ENCODE data around the gene SOWAHA.
"Not testable (repeated sequence)": the region's sequence is repeated elsewhere in the genome, so short reads cannot be mapped to it uniquely, and the experiment has no call there.

Gene SOWAHA

DNA sequence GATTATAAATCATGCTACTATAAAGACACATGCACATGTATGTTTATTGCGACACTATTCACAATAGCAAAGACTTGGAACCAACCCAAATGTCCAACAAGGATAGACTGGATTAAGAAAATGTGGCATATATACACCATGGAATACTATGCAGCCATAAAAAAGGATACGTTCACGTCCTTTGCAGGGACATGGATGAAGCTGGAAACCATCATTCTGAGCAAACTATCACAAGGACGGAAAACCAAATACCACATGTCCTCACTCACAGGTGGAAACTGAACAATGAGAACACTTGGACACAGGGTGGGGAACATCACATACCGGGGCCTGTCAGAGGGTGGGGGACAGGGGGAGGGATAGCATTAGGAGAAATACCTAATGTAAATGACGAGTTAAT, 7.2 kb upstream of the SOWAHA start:
- peaks cover 22% of the 10 kb centered on the region for H3K27me3 ChIP-seq (ENCODE audit: insufficient read depth, low read length)
- not testable (repeated sequence) for H3K36me3 ChIP-seq (ENCODE audit: insufficient read depth, low read length); H3K4me1 ChIP-seq (ENCODE audit: insufficient read depth, low read length); H3K9me3 ChIP-seq (ENCODE audit: low read length); H2AFZ ChIP-seq (ENCODE audit: low read depth, low read length); H3K4me3 ChIP-seq (ENCODE audit: low read length)

DNA sequence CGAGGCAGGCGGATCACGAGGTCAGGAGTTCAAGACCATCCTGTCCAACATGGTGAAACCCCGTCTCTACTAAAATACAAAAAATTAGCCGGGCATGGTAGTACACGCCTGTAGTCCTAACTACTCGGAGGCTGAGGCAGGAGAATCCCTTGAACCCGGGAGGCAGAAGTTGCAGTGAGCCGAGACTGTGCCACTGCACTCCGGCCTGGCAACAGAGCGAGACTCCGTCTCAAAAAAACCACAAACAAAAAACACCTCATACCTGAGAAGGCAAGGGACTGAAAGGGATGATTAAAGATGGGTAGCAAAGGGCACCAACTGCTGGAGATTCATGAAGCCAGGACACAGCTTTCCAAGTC, 6.3 kb upstream of the SOWAHA start:
- not testable (repeated sequence) for H3K9me3 ChIP-seq (ENCODE audit: low read length); H3K4me3 ChIP-seq (ENCODE audit: low read length); H3K4me1 ChIP-seq (ENCODE audit: insufficient read depth, low read length); H2AFZ ChIP-seq (ENCODE audit: low read depth, low read length); H3K36me3 ChIP-seq (ENCODE audit: insufficient read depth, low read length)
- H3K27me3 ChIP-seq (ENCODE audit: insufficient read depth, low read length), result peaks cover 28% of the 10 kb centered on the region

DNA sequence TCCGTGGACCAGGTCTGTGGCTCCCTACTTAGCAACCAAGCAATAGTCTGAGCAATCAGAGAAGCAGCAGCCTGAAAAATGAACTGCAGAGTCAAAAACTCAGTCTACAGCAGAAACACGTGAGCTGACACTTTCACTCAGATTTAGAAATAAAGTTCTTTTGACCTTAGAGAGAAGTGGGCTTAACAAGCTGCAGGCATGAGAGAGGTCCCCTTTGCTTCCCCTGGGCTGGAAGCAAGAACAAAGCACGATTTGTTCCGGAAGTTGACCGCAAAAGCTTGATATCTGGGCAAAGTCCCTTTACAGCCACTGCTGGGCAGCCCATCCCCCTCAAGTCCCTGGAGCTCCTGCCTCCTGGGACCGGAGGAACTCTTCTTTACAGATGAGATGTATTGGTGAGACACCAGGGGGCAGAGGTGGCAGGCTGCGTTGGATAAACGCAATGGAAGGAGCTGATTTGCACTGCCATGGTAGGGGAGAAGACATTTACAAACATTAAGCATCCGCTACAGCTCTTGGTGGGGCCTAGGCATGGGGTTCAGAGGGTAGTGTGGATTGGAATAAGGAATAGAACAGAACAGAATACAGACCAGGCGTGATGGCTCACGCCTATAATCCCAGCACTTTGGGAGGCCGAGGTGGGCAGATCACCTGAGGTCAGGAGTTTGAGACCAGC, 5.8 kb upstream of the SOWAHA start:
- H3K4me3 ChIP-seq (ENCODE audit: low read length), result no peak overlapping the region
- H3K27me3 ChIP-seq (ENCODE audit: insufficient read depth, low read length), result peaks cover 32% of the 10 kb centered on the region
- H2AFZ ChIP-seq (ENCODE audit: low read depth, low read length), result peak overlapping the region; percentile 23
- no peaks in the 10 kb centered on the region for H3K36me3 ChIP-seq (ENCODE audit: insufficient read depth, low read length)
- peaks cover 4% of the 10 kb centered on the region for H3K4me1 ChIP-seq (ENCODE audit: insufficient read depth, low read length)
- H3K9me3 ChIP-seq (ENCODE audit: low read length), result no peaks in the 10 kb centered on the region

DNA sequence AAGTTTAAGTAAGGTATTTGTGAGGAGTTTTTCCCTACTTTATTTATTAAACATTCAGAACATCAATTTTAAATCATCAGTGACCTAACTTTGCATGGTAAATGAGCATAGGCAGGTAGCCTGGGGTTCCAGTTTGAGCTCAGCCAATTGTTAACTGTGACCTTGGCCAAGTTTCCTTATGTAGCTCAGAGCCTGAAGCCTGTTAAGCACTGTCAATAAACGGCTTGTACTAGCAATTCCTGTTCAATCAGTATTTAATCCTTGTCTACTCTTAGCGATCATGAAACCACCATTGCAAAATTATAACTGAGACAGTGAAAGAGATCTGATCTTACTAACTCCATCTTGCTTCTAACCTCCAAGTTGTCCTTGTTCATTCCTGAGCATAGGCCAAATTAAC, 4.7 kb upstream of the SOWAHA start:
- no peak overlapping the region for H3K4me3 ChIP-seq (ENCODE audit: low read length)
- no peak overlapping the region for H2AFZ ChIP-seq (ENCODE audit: low read depth, low read length)
- H3K27me3 ChIP-seq (ENCODE audit: insufficient read depth, low read length), result peaks cover 39% of the 10 kb centered on the region
- H3K9me3 ChIP-seq (ENCODE audit: low read length), result no peaks in the 10 kb centered on the region
- H3K4me1 ChIP-seq (ENCODE audit: insufficient read depth, low read length), result peaks cover 11% of the 10 kb centered on the region
- no peaks in the 10 kb centered on the region for H3K36me3 ChIP-seq (ENCODE audit: insufficient read depth, low read length)

DNA sequence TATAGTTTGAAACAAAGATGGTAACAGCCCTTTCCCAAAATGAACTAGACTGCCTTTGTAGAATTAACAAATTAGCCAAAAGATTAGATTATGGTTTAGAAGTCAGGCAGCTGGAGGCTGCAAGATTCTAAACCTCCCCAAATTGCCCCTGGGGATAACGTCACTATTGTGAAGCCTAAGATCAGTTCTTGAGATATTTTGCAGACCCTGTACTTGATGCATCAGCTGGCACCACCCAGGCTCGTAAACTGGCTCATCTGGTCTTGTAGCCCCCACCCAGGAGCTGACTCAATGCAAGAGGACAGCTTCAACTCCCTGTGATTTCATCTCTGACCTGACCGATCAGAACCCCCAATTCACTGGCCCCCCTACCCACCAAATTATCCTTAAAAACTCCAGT, 4.2 kb upstream of the SOWAHA start:
- no peaks in the 10 kb centered on the region for H3K36me3 ChIP-seq (ENCODE audit: insufficient read depth, low read length)
- peaks cover 11% of the 10 kb centered on the region for H3K4me1 ChIP-seq (ENCODE audit: insufficient read depth, low read length)
- no peaks in the 10 kb centered on the region for H3K9me3 ChIP-seq (ENCODE audit: low read length)
- no peak overlapping the region for H3K4me3 ChIP-seq (ENCODE audit: low read length)
- no peak overlapping the region for H2AFZ ChIP-seq (ENCODE audit: low read depth, low read length)
- peaks cover 43% of the 10 kb centered on the region for H3K27me3 ChIP-seq (ENCODE audit: insufficient read depth, low read length)

DNA sequence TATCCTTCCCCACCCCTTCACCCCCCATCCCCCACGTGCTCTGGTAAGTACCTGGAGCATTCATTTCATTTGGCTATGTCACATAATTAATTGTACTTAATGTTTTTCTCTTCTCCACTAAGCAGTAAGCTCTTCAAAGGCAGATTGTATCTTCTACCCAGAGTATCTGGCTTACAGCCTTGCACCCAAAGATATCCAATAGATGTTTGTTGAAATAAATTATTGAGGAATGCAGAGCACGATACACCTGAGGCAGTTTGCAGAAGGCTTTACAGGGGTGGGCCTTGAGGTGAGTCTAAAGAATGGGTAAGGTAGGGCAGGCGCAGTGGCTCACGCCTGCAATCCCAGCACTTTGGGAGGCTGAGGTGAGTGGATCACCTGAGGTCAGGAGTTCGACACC, 2.5 kb upstream of the SOWAHA start:
- Histone ChIP-seq H3K4me1 (ENCODE audit: insufficient read depth, low read length) (peaks cover 11% of the 10 kb centered on the region), H2AFZ (ENCODE audit: low read depth, low read length) (no peak overlapping the region), H3K4me3 (ENCODE audit: low read length) (no peak overlapping the region), H3K27me3 (ENCODE audit: insufficient read depth, low read length) (peaks cover 60% of the 10 kb centered on the region), H3K36me3 (ENCODE audit: insufficient read depth, low read length) (no peaks in the 10 kb centered on the region), H3K9me3 (ENCODE audit: low read length) (peaks cover 8% of the 10 kb centered on the region)

DNA sequence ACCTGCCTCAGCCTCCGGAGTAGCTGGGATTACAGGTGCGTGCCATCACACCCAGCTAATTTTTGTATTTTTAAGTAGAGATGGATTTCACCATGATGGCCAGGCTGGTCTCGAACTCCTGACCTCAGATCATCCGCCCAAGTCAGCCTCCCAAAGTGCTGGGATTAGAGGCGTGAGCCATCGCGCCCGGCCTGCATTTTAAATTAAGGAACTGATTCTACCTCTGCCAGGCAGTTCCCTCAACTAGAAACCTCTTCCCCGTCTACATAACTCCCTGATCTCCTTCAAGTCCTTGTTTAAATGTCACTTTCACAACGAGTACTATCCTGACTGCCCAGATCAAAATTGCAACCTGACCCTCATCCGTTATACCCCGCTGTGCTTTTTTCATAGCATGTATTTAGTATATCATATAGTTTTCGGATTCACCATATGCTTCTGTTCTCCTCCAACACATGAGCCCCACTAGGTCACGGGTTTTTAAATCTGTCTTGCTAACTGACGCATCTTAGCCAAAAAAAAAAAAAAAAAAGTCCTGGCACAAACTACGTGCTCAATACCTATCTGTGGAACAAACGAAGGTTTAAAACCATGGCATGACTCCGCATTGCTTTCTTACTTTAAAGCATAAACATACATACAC, 858 bp upstream of the SOWAHA start:
- Histone ChIP-seq H3K36me3 (ENCODE audit: insufficient read depth, low read length) (no peaks in the 10 kb centered on the region), H3K9me3 (ENCODE audit: low read length) (peaks cover 8% of the 10 kb centered on the region), H3K27me3 (ENCODE audit: insufficient read depth, low read length) (peaks cover 65% of the 10 kb centered on the region), H2AFZ (ENCODE audit: low read depth, low read length) (no peak overlapping the region), H3K4me1 (ENCODE audit: insufficient read depth, low read length) (peaks cover 7% of the 10 kb centered on the region), H3K4me3 (ENCODE audit: low read length) (no peak overlapping the region)

DNA sequence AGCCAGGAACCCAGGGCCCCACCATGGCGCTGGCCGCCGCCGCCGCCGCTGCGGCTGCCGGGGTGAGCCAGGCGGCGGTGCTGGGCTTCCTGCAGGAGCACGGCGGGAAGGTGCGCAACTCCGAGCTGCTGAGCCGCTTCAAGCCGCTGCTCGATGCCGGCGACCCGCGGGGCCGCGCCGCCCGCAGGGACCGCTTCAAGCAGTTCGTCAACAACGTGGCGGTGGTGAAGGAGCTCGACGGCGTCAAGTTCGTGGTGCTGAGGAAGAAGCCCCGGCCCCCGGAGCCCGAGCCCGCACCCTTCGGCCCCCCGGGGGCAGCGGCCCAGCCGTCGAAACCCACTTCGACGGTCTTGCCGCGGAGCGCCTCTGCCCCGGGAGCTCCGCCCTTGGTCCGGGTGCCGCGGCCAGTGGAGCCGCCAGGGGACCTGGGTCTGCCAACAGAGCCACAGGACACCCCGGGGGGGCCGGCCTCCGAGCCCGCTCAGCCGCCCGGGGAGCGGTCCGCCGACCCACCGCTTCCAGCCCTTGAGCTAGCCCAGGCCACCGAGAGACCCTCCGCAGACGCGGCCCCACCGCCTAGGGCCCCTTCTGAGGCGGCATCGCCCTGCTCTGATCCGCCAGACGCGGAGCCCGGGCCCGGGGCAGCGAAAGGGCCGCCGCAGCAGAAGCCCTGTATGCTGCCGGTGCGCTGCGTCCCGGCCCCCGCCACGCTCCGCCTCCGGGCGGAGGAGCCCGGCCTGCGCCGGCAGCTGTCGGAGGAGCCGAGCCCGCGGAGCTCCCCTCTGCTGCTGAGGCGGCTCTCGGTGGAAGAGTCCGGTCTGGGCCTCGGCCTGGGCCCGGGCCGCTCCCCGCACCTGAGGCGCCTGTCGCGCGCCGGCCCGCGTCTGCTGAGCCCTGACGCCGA, 749 bp downstream of the SOWAHA start:
- peaks cover 8% of the 10 kb centered on the region for H3K9me3 ChIP-seq (ENCODE audit: low read length)
- no peaks in the 10 kb centered on the region for H3K36me3 ChIP-seq (ENCODE audit: insufficient read depth, low read length)
- H3K4me1 ChIP-seq (ENCODE audit: insufficient read depth, low read length), result peaks cover 7% of the 10 kb centered on the region
- no peak overlapping the region for H3K4me3 ChIP-seq (ENCODE audit: low read length)
- peak overlapping the region; percentile 54 for H2AFZ ChIP-seq (ENCODE audit: low read depth, low read length)
- H3K27me3 ChIP-seq (ENCODE audit: insufficient read depth, low read length), result peaks cover 71% of the 10 kb centered on the region

DNA sequence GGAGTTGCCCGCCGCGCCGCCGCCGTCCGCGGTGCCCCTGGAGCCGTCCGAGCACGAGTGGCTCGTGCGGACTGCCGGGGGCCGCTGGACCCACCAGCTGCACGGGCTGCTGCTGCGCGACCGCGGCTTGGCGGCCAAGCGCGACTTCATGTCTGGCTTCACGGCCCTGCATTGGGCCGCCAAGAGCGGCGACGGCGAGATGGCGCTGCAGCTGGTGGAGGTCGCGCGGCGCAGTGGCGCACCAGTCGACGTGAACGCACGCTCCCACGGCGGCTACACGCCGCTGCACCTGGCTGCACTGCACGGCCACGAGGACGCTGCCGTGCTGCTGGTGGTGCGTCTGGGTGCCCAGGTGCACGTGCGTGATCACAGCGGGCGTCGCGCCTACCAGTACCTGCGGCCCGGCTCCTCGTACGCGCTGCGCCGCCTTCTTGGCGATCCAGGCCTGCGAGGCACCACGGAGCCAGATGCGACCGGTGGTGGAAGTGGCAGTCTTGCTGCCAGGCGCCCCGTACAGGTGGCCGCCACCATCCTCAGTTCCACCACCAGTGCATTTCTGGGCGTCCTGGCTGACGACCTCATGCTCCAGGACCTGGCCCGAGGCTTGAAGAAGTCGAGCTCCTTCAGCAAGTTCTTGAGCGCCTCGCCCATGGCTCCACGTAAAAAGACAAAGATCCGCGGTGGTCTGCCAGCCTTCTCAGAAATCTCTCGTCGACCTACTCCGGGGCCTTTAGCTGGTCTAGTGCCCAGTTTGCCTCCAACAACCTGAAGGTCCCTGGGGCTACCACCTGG, 1.6 kb downstream of the SOWAHA start:
- H3K36me3 ChIP-seq (ENCODE audit: insufficient read depth, low read length), result no peaks in the 10 kb centered on the region
- no peak overlapping the region for H3K4me3 ChIP-seq (ENCODE audit: low read length)
- peaks cover 7% of the 10 kb centered on the region for H3K4me1 ChIP-seq (ENCODE audit: insufficient read depth, low read length)
- peaks cover 64% of the 10 kb centered on the region for H3K27me3 ChIP-seq (ENCODE audit: insufficient read depth, low read length)
- H2AFZ ChIP-seq (ENCODE audit: low read depth, low read length), result no peak overlapping the region
- H3K9me3 ChIP-seq (ENCODE audit: low read length), result peaks cover 8% of the 10 kb centered on the region

DNA sequence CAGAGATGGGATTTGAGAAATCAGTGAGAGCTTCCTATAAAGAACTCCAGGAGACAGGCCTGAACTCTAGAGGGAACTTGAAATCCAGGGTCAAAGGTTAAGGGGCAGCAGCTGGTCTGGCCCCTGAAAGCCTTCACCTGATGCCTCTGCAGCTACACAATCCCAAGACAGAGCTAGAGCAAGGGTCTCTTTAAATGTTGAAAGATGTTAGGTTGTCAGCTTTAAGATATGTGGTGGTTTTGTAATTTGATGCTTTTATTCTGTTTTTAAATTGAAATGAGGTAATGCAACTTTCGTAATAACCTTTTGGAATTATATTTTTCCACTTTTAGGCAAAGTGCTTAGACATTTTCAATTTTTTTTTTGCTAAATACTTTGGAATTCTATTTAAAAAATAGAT, 2.4 kb downstream of the SOWAHA start:
- H3K4me1 ChIP-seq (ENCODE audit: insufficient read depth, low read length), result peaks cover 10% of the 10 kb centered on the region
- H3K27me3 ChIP-seq (ENCODE audit: insufficient read depth, low read length), result peaks cover 64% of the 10 kb centered on the region

DNA sequence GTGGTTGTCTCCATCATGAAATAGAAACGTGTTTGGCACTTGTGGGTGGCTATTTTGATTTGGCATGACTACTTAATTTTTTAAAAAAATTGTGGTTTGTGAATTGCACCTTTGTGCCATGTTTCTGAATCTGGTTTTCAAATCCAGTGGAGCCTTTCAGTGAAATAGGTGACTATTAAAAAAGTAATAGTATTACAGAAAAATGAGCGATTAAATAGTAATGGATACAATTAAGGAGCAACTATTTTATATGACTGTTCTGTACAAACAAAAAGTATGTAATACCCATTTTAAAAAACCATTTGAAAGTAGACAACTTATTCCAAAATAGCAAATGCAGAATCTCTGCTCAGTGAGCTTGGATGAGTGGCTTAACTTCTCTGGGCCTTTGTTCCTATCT, 3.0 kb downstream of the SOWAHA start:
- Histone ChIP-seq H3K36me3 (ENCODE audit: insufficient read depth, low read length) (no peaks in the 10 kb centered on the region), H3K4me3 (ENCODE audit: low read length) (no peak overlapping the region), H2AFZ (ENCODE audit: low read depth, low read length) (no peak overlapping the region), H3K4me1 (ENCODE audit: insufficient read depth, low read length) (peaks cover 16% of the 10 kb centered on the region), H3K9me3 (ENCODE audit: low read length) (peaks cover 8% of the 10 kb centered on the region), H3K27me3 (ENCODE audit: insufficient read depth, low read length) (peaks cover 60% of the 10 kb centered on the region)

More for the DNA sequence above, 2.4 kb downstream of the SOWAHA start:
- H2AFZ ChIP-seq (ENCODE audit: low read depth, low read length), result no peak overlapping the region
- no peak overlapping the region for H3K4me3 ChIP-seq (ENCODE audit: low read length)
- no peaks in the 10 kb centered on the region for H3K36me3 ChIP-seq (ENCODE audit: insufficient read depth, low read length)
- peaks cover 8% of the 10 kb centered on the region for H3K9me3 ChIP-seq (ENCODE audit: low read length)

DNA sequence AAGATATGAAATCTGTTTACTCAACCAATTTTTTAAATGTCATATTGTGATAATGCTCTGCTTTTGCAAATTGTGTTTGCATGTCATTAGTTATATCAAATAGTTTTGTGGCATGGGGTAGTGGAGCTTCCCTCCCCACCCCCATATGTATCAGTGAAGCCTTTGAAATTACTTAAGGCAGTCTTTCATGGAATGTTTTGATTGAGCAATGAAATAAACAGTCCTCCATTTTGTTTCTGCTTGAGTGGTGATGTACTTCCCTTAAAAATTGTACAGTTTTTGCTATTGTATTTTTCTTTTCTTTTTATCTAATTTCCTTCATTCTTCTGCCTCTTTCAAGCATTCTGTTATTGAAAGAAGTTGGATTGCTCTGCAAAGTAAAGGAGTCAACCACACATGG, 3.5 kb downstream of the SOWAHA start:
- H3K27me3 ChIP-seq (ENCODE audit: insufficient read depth, low read length), result peaks cover 55% of the 10 kb centered on the region
- no peaks in the 10 kb centered on the region for H3K36me3 ChIP-seq (ENCODE audit: insufficient read depth, low read length)
- peaks cover 17% of the 10 kb centered on the region for H3K4me1 ChIP-seq (ENCODE audit: insufficient read depth, low read length)

DNA sequence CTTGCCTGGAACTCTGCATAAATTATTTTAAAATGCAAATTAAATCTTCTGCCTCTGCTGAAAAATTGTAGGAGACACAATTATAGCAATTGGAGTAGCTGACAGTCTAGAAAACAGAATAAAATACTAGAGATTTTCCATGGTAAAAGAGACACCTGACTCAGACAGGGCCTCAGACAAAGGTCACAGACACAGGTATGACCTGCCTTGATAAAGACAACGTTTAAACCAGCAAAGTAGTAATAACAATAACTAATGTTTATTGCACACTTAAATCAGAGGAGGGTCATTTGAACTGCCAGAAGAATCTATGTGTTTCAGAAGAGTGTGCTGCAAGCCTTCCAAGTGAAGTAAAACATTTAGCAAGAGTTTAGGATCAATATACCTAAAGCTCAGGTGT, 3.9 kb downstream of the SOWAHA start:
- Histone ChIP-seq H3K4me3 (ENCODE audit: low read length) (no peak overlapping the region), H2AFZ (ENCODE audit: low read depth, low read length) (no peak overlapping the region), H3K36me3 (ENCODE audit: insufficient read depth, low read length) (no peaks in the 10 kb centered on the region), H3K27me3 (ENCODE audit: insufficient read depth, low read length) (peaks cover 50% of the 10 kb centered on the region), H3K4me1 (ENCODE audit: insufficient read depth, low read length) (peaks cover 17% of the 10 kb centered on the region), H3K9me3 (ENCODE audit: low read length) (peaks cover 8% of the 10 kb centered on the region)

More for the DNA sequence above, 3.5 kb downstream of the SOWAHA start:
- Histone ChIP-seq H3K4me3 (ENCODE audit: low read length) (no peak overlapping the region), H3K9me3 (ENCODE audit: low read length) (peaks cover 8% of the 10 kb centered on the region), H2AFZ (ENCODE audit: low read depth, low read length) (no peak overlapping the region)
